PC-9 (cell line): ENCODE measurements around the gene CAPNS1.

Source experiments
- CTCF ChIP-seq: fragments of 200-600 bp; sonication (generic); conservative IDR thresholded peaks from 2 replicates; pipeline ENCODE4 v1.6.1; 2017; ENCODE audit warnings: mixed run types, antibody characterized with exemption, mild to moderate bottlenecking, moderate library complexity
- EZH2 ChIP-seq: fragments of 200-600 bp; sonication (generic); IDR thresholded peaks from 2 replicates; pipeline ENCODE4 v1.8.0; 2017; ENCODE audit warnings: antibody characterized with exemption, low read depth

GRCh38 chr19:36116344-36116637, 23.6 kb upstream of the CAPNS1 start:
- TF ChIP-seq CTCF (no peak), EZH2 (no peak)
